Kidney (tissue), 2 donors: ENCODE measurements around the gene RAP1GAP2. TPM values are rescaled to one million over a fixed set of nuclear protein-coding genes. Genes with fewer than 3 reads are reported as not detected.

Experiments
- microRNA-seq: library from miRNA; unstranded; fragments of <30 nt; microRNA quantifications from one replicate; pipeline ENCODE4 v1.2.0, GENCODE V29; 2020
- polyA plus RNA-seq: library from polyadenylated mRNA; stranded (reverse); fragments of 350-450 nt; fragmentation: Illumina TruSeq; extraction: RNeasy Lipid Tissue Mini Kit (QIAGEN cat#74804); gene quantifications from one replicate; pipeline ENCODE4 v1.2.3, GENCODE V29; 2014; ENCODE audit warnings: low read depth, low replicate concordance; ENCODE audit not compliant: insufficient read depth
- total RNA-seq: library from RNA; stranded (reverse); fragmentation: NEBNext Ultra II Directional; extraction: Animal tissue kit (Norgen Biotek cat#: 25700); gene quantifications from one replicate; pipeline ENCODE4 v1.2.1, GENCODE V29; 2021
- donor health status: DM: yes; HTN: yes; CAD: no.

The RAP1GAP2 gene
- total and polyA plus RNA-seq, 2 donors from 2014 or later = 6.8 to 46.2 TPM

Small RNA genes lying within 50 kb of the gene (microRNA-seq; reads per million reads assigned to microRNA genes)
- not detected for gene MIR1253

Other genes starting within 250 kb of the RAP1GAP2 start
- 125 TPM for gene PAFAH1B1, start 202.8 kb upstream of the RAP1GAP2 start, total RNA-seq
- 46.7 TPM for gene PAFAH1B1, start 202.8 kb upstream of the RAP1GAP2 start, polyA plus RNA-seq
- gene CLUH, start 84.7 kb upstream of the RAP1GAP2 start, total RNA-seq = 93.1 TPM
- 49.5 TPM for gene CLUH, start 84.7 kb upstream of the RAP1GAP2 start, polyA plus RNA-seq
- 1.0 TPM for gene CCDC92B, start 46.8 kb upstream of the RAP1GAP2 start, total RNA-seq
- gene CCDC92B, start 46.8 kb upstream of the RAP1GAP2 start, polyA plus RNA-seq = 0.11 TPM